ENCODE results near the gene GPS1.

GPS1 gene

DNA sequence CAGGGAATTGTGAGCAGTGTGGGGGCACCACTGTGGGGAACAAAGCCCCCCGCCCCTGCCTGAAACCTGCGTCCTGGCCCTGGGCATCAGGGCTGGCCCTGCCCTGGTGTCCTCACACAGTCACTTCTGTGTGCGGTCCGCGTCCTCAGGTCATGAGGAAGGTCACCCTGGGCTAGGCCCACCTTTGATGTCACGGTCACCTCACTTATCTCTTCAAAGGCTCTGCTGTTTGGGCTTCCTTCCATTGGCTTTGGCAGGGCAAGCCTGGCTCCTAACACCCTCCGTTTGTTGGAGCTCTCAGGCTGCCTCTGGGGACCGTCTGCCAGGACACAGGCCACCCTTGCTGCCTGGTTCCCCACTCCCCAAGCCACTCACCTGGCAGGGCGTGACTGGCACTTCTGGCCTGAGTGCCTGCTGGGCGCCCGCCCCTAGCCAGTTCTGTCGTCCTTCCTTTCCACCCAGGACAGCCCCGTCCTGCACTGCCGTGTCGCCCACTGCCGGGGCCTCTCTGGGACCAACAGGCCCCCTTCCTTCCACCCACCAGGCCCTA is 37.9 kb upstream of the GPS1 start:
- no peak for DNase-seq

DNA sequence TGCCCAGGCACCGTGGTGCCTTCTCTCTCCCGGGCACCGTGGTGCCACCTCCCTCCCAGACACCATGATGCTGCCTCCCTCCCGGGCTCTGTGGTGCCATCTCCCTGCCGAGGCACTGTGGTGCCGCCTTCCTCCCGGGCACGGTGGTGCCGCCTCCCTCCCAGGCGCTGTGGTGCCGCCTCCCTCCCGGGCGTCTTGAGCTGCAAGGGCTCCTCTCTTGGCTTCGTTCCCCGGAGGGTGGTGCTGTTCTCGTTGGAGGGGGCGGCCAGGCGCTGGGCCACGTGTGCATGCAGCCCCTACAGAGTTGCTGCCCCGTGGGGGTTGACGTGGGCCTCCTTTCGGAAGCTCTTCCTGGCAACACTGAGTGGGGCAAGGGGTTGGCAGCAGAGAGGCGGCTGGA is 37.3 kb upstream of the GPS1 start:
- no peak for DNase-seq

DNA sequence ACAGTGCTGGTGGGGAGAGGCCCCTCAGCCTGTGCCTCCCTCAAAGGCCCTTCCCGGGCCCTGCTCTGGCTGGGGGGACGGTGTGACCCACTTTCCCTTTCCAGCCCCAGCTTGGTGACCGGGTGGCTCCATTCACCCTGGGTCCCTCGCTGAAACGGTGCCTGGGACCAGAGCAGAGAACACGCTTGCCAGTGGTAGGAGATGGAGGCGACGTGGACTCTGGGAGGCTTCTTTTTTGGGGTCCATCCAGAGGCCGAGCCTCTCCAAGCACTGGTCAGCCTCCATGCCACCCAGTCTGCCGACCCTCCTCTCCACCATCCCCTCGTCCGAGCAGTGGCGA is 36.8 kb upstream of the GPS1 start:
- no peak for DNase-seq

DNA sequence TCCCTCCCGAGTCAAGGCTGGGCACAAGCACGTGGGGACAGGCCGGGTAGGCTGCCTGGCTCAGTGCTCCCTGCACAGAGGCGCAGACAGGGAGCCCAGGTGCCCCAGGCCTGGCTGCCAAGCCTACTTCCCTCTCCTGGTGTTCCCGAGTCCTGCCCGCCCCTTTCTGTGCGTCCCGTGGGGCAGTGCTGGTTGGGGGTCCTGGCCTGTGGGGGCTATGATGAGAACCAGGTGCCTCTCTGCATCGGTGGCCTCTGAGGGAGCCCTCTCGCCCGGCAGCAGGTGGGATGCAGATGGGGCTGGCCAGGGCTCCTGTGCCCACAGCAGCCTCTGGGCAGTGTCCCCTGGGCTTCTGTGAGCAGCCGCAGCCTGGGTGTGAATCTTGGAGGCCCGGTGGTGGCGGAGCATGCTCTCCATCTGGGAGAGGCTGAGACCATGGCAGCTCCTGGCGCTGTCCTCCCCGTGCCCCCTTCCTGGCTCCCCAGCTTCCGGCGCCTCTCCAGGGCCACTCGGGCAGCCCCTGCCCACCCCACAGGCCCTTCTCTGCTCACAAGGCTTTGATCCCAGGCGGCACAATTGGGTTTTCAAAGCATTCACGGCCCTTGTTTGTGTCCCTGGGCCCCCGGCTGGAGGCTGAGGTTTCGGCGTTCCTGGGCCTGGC is 36.3 kb upstream of the GPS1 start:
- DNase-seq: no peak

DNA sequence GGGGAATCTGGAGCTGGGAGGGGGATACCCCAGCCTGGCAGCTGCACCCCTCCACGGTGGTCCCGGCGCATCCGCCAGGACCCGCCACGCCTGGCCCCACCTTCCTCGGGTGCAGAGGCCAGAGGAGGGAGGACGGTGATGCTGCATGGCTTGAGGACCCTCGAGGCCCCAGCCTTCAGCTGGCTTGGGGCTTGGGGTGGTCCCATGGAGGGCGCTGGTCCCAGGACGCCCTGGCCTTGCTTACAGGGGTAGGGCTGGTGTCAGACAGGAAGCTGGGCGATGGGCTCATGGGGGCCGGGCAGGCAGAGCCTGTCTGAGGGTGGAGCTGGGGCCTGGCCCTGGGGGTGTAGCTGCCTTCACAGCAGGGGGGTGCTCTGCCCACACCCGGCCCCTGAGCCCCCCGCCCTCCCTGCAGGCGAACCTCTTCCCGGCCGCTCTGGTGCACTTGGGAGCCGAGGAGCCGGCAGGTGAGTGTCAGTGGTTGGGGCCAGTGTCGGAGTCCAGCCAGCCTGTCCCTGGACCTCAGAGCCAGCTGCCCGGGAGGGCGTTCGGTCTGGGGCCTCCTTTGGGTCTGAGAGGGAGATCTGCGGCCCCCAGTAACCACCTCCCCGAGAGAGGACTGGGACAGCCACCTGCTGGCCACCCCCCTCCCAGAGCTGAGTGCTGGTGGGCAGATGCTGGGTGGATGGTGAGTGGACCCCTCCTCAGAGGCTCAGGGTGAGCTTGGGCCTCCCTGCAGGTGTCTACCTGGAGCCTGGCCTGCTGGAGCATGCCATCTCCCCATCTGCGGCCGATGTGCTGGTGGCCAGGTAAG is 35.4 kb upstream of the GPS1 start:
- no peak for DNase-seq

DNA sequence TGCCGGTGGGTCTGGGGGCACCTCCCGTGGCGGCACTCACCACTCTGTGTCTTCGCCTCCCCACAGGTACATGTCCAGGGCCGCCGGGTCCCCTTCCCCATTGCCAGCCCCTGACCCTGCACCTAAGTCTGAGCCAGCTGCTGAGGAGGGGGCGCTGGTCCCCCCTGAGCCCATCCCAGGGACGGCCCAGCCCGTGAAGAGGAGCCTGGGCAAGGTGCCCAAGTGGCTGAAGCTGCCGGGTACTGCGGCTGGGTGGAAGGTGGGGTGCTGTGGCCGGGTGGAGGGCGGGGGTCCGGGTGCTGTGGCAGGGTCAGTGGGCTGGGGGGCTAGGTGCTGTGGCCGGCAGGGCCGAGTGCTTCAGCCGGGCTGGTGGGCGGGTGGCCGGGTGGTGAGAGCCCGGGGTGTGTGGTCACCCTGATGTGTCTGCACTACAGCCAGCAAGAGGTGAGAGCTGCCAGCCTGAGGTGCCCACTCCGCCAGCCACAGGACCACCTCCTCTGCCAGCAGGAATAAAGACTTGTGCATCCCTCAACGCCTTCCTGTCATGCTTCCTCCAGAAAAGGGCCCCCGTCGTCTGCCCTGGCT is 34.7 kb upstream of the GPS1 start:
- DNase-seq: no peak

DNA sequence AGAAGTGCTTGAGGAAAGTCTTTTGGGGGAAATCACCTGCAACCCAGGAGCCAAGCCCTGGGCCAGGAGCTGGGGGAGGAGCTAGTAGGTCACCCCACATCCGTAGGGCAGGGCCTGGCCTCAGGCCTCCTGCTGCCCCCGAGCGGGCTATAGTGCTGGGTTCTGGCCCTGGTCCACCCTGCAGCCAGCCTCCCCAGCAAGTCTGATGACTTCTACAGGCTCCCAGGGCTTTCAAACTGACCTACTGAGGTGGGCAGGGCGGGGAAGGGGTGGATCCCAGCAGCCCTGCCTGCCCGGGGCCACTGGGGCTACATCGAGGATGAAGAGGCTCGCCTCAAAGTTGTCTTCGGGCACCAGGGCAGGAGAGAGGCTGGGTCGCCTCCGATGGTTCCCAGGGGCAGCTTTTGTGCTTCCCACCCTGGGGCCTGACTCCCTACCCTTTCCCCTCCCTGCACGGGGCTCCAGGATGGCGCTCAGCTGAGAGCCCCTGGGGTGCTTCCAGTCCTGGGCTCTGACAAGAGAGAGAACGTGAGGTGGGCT is 34.0 kb upstream of the GPS1 start:
- DNase-seq: peak; percentile 5

DNA sequence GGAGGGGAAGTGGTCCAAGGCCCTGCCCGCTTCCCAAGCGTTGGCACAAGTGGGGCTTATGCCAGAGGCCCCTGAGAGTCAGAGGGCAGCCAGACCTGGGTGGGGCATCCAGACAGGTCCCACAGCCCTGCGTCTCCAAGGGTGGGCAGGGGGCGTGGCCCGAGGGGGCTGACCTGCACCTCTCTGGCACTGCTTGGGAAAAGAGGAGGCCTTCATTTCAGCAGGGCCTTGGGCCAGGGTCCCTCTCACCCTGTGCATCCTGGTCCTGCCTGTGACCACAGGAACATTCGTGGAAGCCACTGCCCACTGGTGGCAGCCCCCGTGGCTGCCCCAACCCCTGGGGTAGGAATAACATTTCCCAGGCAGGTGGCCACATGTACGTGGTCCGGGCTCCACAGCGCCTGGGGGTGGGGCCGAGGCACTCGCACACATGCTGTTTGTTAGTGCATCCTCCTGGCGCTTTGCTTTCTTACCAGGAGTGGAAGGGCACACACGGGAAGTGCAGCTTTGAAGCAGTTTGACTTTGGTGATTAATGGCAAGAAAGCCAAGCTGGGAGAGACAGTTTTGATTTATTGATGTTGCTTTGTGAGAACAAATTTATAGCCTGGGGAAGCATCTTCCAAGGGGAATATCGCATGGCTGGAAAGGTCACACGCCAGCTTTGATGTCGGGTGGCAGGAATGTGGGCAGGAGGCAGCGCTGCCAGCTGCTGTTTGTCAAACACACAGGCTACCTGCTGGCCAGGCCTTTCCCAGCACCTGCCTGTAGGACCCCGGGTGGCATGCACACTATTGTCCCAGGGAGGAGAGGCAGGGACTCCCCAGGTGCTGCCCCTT is 33.3 kb upstream of the GPS1 start:
- DNase-seq: peak; percentile 60

DNA sequence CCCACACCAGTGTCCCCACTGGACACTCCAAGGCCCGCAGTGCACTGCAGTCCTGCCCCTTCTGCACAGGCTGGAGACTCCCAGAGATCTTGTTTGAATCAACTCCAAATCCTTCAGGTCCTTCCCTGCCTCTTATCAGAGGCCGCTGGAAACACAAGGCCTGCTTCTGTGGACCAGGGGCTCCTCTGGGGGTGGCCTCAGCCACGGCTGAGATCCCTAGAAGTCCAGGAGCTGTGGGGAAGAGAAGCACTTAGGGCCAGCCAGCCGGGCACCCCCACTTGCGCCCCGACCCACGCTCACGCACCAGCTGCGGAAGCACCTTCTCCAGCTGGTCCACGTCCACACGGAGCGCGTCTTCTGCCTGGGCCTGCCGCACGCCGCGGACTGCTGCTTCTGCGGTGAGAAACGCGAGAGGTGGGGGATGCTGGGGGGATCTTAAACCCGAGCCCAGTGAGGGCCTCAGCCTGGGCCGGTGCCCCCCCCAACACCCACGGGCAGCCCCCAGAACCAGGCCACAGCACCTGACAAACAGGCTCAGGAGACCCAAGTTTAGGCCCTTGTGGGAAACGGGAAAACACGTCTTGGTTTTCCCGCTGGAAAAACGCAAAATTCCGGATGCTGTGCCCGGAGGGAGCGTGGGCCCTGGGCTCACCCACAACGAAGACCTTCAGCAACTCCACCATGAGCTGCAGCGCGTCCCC is 32.6 kb upstream of the GPS1 start:
- no peak for DNase-seq

DNA sequence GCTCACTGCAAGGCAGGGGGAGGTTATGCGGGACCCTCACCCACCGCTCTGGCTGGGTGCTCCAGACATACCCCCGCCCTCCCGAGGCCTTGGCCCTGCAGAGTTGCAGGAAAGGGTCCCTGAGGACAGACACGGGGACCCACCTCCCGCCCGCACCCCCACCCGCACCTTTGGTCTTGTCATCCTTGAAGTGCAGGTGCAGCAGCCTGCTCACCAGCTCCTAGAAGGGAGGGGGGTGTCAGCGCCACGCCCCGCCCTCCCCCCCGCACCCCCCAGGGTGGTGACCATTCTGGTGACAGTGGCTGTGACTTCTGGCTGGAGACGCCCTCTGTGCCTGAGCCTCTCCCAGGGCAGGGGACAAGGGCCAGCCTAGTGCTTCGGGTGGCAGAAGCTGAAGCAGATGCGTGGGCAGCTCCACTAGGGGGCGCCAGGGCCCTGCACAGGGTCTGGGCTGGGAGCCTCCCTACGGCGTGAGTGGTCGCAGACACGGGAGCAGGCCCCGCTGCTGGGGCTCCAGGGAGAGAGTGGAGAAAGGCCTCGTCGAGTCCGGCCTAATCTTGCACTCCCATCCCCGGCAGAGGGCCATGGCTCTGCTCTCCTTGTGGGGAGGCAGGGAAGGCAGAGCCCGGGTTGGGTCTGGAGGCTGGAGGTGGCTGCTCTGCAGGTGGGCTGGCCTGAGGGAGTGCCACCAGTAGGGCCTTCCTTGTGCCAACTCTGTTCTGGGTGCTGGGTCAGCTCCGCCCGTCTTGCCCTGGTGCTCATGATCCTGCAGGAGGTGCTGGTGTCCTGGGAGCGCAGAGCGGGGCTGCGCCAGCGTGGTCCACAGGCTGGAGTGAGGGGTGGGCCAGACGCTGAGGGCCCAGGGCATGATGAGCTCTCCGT is 31.8 kb upstream of the GPS1 start:
- DNase-seq: no peak

DNA sequence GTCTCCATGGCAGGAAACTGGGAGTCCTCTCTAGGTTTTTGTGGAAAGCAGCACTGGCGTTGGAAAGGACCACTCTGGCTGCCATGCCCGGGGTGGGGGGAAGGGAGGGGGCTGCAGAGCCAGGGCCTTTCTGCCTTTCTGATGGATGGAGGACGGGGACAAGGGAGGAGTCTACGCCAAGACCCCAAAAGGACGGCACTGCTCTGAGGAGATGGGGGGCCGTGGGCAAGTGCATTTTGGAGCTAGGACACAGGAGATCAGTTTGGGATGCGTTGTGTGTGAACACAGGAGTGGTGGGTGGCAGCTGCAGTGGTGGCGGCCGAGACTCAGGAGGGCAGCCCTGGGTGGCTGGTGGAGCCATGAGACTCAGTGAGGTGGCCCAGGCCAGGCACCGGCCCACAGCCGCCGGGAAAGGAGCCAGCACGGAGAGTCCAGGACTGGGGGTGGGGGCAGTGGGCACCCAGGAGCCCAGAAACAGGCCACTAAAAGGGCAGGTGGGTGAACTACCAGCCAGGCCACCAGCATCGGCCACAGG is 31.1 kb upstream of the GPS1 start:
- DNase-seq: no peak

DNA sequence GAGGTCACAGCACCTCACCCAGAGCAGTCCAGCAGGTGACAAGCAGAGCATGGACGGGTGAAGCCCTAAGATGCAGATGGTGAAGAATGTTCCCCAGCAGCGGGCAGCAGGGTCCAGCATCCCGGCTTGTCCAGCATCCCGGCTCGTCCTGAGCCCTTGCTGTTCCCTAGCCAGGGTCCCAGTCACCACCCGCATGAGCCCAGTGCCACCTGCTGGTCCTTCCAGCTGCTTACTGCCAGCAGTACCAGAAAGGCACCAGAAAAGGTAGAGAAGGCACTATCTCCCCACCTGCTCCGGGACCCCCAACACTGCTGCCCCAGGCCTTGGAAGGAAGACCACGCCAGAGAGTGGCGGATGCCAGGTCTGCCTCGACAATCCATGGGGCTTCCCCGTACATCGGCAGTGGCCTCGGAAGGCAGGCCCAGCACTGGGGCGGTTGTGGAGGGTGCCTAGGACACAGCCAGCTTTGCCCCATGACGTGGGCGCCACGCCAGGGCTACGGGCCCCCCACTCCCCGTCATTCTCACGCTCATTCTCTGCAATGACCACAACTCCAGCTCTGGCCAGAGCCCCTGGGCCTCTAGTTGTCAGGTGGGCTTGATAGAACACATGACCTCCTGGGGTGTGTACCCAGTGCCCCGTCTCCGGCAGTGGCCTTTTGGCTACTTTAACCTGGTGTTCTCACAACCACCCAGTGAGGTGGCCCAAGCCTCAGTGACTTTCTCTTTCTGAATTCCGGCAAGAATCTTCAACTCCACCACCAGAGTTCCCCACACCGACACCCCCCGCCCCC is 30.4 kb upstream of the GPS1 start:
- DNase-seq: peak; percentile 65

DNA sequence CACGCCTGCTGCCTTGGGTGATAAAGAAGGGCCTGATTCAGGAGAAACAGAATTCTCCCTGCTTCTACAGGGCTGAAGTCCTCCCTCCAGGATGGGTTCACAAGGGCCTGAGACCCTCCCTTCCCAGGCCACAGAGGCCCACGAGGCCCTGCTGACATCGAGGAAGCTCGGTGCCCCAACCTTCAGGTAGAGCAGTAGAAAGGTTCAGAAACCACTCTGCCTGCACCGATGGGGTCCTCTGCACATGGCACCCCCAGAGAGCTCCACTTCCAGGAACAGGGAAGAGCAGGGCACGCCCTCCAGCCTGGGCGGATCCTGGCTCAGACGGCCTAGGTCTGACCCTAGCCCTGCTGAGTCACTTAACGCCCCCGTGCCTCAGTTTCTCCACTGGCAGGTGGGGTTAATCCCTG is 29.8 kb upstream of the GPS1 start:
- no peak for DNase-seq

DNA sequence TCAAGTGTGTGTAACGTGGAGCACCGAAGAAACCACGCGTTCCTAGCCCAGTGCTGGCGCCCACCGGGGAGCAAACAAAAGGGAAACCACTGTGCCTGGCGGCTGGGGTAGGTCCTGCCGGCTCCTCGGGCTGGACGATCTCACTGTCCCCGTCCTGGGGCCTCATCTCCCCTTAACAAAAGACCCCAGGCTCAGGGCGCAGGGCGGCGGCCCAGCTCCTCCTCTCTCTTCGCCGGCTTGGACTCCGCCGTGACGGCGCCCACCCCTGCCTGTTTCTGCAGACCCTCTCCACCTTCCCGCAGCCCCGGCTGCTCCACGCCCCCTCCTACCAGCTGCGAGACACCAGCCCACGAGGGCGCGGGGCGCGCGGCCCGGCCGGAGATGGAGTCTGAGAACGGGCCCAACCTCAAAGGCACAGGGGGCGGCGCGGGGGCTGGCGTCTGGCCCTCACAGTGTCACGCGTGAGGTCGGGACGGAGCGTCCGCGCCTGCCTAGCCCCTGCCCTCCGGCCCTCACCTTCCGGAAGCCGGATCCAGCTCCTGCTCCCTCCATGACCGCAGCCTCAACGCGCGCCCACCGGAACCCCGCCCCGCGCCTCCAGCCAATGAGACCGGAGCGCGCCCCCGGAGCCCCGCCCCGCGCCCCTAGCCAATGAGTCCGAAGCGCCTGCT is 29.3 kb upstream of the GPS1 start, which contains the start of gene CENPX:
CENPX (minus strand) TSS at position 569 of the 671 bp plus-strand sequence; CDS start at position 552, 17 bp downstream.
- peak; percentile 84 for DNase-seq

DNA sequence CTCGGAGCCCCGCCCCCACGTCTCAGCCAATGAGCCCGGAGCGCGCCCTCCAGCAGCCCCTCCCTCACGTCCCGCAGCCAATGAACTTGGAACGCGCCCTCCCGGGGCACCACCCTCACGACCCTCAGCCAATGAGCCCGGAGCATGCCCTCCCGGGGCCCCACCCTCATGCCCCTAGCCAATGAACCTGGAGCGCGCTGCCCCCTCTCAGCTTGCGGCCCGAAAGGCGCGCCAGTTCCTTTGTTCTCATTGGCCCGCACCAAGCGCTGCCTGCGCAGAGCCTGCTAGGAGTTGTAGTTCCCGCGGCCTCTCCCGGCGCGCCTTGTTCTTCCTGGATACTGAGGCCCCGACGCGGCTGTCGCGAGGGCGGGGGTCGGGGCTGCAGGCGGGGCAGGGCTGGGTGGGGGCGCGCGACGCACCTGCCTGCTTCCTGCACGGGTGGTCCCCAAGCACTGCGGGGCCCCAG is 28.7 kb upstream of the GPS1 start, which contains the start of gene LRRC45:
LRRC45 (plus strand) TSS at position 325 of the 466 bp plus-strand sequence. CDS start 339 bp downstream, outside the sequence.
- peak; percentile 82 for DNase-seq

DNA sequence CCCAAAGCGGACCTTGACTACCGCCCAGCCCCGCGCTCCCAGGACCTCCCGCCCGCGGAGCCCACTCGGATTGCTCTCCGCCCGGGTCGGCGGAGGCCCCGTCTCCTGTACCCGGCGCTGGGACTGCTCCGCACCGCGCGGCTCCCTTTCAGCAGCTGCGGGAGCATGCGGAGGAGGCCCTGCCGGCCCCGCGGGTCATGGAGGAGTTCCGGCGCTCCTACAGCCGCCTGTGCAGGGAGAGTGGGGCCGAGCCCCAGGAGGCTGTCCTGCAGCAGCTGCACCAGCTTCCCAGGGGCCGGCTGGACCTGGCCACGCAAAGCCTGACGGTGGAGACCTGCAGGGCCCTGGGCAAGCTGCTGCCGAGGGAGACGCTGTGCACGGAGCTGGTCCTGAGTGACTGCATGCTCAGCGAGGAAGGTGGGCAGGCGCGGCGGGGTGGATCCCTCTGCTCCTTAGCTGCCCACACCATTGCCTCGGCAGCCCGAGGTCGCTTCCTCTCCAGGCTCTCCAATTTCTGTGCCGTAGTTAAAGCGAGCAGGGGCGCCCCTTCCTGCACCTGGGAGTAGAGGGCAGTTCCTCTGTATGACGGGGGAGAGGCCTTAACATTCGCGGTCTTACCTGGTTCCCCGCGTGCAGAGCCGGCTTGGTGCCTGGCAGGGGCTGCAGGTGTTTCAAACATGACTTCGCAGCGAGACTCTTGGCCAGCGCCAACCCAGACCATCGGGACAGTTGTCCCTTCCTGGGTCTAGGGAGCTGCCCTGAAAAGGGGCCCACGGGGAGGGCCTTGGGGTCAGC is 28.1 kb upstream of the GPS1 start:
- DNase-seq: peak; percentile 76

DNA sequence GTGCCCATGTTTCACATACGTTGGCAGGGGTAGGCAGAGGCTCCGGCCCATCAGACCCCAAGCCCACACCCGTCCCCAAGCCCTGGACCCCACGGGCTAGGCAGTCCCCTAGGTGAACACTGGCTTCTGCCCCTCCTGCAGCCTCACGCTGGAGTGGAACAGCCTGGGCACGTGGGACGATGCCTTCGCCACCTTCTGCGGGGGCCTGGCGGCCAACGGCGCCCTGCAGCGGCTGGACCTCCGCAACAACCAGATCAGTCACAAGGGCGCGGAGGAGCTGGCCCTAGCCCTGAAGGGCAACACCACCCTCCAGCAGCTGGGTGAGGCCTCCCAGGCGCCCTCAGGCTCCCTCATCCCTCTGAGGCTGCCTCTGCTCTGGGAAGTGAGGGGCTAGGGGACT is 26.8 kb upstream of the GPS1 start:
- DNase-seq: no peak

All from right kidney (tissue), 1 donor.